Heart right ventricle (tissue), 16 donors: ENCODE measurements around the gene CDK5RAP3. TPM values are rescaled to one million over a fixed set of nuclear protein-coding genes. Genes with fewer than 3 reads are reported as not detected.

Source experiments
- ATAC-seq, 8 donors: fragments of 200-7000 bp; cut with Tn5 transposase; one replicate each; pipeline ENCODE4 v1.9.1; 2020; ENCODE audit warnings: mild to moderate bottlenecking in 8 of 8, moderate library complexity in 8 of 8, moderate number of reproducible peaks in 1 of 8
- DNase-seq, 2 donors: peaks; one replicate each; pipeline ENCODE4 v3.0.0-alpha.2; 2020
- H3K27ac ChIP-seq, 10 donors: fragments of 200-600 bp; sonication (generic) in 2 of 10; one replicate each; pipeline versions ENCODE4 v1.5.0 to v1.8.0; 2020 to 2022; ENCODE audit warnings: mild to moderate bottlenecking in 3 of 10
- H3K27me3 ChIP-seq, 7 donors: fragments of 200-600 bp; one replicate each; pipeline ENCODE4 v1.8.0; 2021 to 2022; ENCODE audit warnings: mild to moderate bottlenecking in 2 of 7
- H3K36me3 ChIP-seq, 9 donors: fragments of 200-600 bp; sonication (generic) in 1 of 9; one replicate each; pipeline versions ENCODE4 v1.5.0 to v1.8.0; 2020 to 2022; ENCODE audit warnings: mild to moderate bottlenecking in 2 of 9
- H3K4me1 ChIP-seq, 9 donors: fragments of 200-600 bp; sonication (generic) in 1 of 9; one replicate each; pipeline versions ENCODE4 v1.5.0 to v1.8.0; 2020 to 2022; ENCODE audit warnings: mild to moderate bottlenecking in 4 of 9
- H3K4me3 ChIP-seq, 10 donors: fragments of 200-600 bp; sonication (generic) in 2 of 10; one replicate each; pipeline versions ENCODE4 v1.5.0 to v1.8.0; 2020 to 2022; ENCODE audit warnings: mild to moderate bottlenecking in 7 of 10, moderate library complexity in 2 of 10
- H3K9me3 ChIP-seq, 11 donors: fragments of 200-600 bp in 10 of 11; sonication (generic) in 2 of 11; one replicate each; pipeline versions ENCODE4 v1.5.0 to v1.8.0; 2013 to 2022; ENCODE audit warnings: mild to moderate bottlenecking in 2 of 11, control low read depth in 1 of 11, moderate library complexity in 1 of 11
- WGBS, 2 donors: extraction: QIAGEN DNeasy Blood & Tissue Kit; methylation state at CpG; one replicate each; pipeline ENCODE4 v1.1.7; 2013; ENCODE audit warnings: inconsistent platforms in 1 of 2; 5-methylcytosine and 5-hydroxymethylcytosine counted together
- intact Hi-C, 10 donors: fragments of 100-400 bp; cut with DNase I; formaldehyde crosslinking; loops; one replicate each; pipeline versions ENCODE4 v1.11.1 to v1.14.2; 2022
- polyA plus RNA-seq, 2 donors: library from polyadenylated mRNA; stranded (reverse); fragments of 200-250 nt; gene quantifications; one replicate each; pipeline ENCODE4 v1.2.3, GENCODE V29; 2013
- total RNA-seq, 10 donors: library from RNA; stranded (reverse); fragmentation: NEBNext Ultra II Directional in 3 of 10; extraction: Animal tissue kit (Norgen Biotek cat#: 25700) in 3 of 10; gene quantifications; one replicate each; pipeline versions ENCODE4 v1.2.1 to v1.2.4, GENCODE V29; 2021 to 2023
- TF ChIP-seq, protein P1 (sequence below), 9 donors: fragments of 200-600 bp; sonication (generic) in 2 of 9; IDR thresholded peaks; one replicate each; pipeline versions ENCODE4 v1.5.0 to v1.8.0; 2021 to 2022; ENCODE audit warnings: antibody characterized with exemption in 9 of 9, mild to moderate bottlenecking in 5 of 9, moderate library complexity in 1 of 9
- donor health status: Arrhythmogenic right ventricular cardiomyopathy.
- donor health status: ischemic (EF 13 %, LVEDD 7.1; RV severe dilation, severe dysfunction).
- donor health status: healthy with polysubstance abuse.
- donor health status: DM: no; HTN: yes; CAD: no.
- donor health status: DM: no; HTN: no; CAD: no.
- donor health status: ischemic (EF 25% LVEDD 6.9; RV normal size, moderate dysfunction).
- donor health status: ischemic (EF 25% LVEDD 5.7; RV mildly dilated, moderate dysfunction).
- donor health status: healthy.
- donor health status: DM: yes; HTN: yes; CAD: no.
- donor health status: Ischemic cardiomyopathy.
- donor health status: ischemic (EF 35%, LVEDD 5.7; RV mildly dilated, moderate dysfunction).
- donor health status: nonischemic (EF 11% LVEDD 7.7; RV severe dilation, severe dysfunction).
- donor health status: DM: yes; HTN: yes; CAD: no.
- donor health status: PGD.
- donor health status: ischemic (EF 29% LVEDD 5.4; RV normal size, mild dysfunction).
- donor health status: nonischemic (EF 23%, LVEDD 6.1; RV moderate dilation, normal function).

Gene CDK5RAP3
- total and polyA plus RNA-seq, 12 donors: 44.0 to 143 (median 64.2) TPM

DNA sequence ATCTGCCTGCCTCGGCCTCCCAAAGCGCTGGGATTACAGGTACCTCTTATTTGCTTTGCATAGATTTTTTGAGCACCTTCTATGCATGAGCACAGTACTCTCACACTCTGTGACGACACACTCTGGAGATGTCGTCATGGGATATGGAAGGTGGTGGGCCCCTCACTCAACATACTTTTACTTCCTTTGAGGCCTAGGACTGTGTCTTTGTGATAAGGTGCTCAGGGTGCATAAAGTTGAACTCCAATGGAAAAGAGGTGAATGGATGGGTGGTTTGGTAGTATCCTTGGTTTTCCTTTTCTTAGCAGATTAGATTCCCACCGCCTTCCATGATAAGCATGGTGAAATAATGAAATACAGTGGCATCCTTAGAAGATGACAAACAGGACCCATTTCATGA, 6.1 kb upstream of the CDK5RAP3 start:
- no peak overlapping the region for H3K4me3 ChIP-seq
- TF ChIP-seq, protein P1, sequence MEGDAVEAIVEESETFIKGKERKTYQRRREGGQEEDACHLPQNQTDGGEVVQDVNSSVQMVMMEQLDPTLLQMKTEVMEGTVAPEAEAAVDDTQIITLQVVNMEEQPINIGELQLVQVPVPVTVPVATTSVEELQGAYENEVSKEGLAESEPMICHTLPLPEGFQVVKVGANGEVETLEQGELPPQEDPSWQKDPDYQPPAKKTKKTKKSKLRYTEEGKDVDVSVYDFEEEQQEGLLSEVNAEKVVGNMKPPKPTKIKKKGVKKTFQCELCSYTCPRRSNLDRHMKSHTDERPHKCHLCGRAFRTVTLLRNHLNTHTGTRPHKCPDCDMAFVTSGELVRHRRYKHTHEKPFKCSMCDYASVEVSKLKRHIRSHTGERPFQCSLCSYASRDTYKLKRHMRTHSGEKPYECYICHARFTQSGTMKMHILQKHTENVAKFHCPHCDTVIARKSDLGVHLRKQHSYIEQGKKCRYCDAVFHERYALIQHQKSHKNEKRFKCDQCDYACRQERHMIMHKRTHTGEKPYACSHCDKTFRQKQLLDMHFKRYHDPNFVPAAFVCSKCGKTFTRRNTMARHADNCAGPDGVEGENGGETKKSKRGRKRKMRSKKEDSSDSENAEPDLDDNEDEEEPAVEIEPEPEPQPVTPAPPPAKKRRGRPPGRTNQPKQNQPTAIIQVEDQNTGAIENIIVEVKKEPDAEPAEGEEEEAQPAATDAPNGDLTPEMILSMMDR (IDR thresholded peaks at IDR 0.05): no peak
- H3K27ac ChIP-seq: no peak overlapping the region
- no peaks in the 10 kb centered on the region for H3K36me3 ChIP-seq
- intact Hi-C loops: loop anchor here in 2 of 10 donors (5.0 to 10.0 kb wide), 2 partner anchors 118 to 120 kb away; partner anchors contain the start of gene SCRN2 (in 1 of the 2)
- peaks cover 0 to 5% (median 0%) of the 10 kb centered on the region in 11 donors for H3K9me3 ChIP-seq
- H3K27me3 ChIP-seq: no peaks in the 10 kb centered on the region
- no peak for DNase-seq
- WGBS, 2 donors: 93 to 95% methylated on average over 5 of the region's 5 CpGs
- no peak for ATAC-seq
- H3K4me1 ChIP-seq: no peaks in the 10 kb centered on the region

DNA sequence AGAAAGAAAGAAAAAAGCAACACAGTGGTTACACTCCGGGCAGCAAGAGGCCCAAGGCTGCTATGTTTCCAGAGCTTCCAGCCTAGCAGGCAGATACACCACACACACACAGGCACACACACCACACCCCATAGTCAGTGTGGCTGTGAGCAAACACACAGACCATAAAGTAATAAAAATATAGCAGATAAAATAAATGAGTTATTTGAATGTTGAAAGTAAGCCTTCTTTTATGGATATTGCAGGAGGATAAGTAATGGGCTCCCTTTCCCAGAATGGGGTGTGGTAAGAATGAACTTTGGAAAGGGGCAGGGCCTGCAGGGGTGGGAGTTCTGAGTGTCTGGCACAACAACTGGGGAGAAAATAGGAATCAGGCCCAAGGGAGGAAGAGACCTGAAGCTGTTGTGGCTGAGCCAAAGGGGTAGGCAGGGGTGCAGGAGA, 4.8 kb upstream of the CDK5RAP3 start:
- H3K4me1 ChIP-seq: peaks cover 0 to 7% (median 5%) of the 10 kb centered on the region in 9 donors
- no peak for DNase-seq
- peaks cover 0 to 5% (median 0%) of the 10 kb centered on the region in 11 donors for H3K9me3 ChIP-seq
- TF ChIP-seq, protein P1 (IDR thresholded peaks at IDR 0.05): no peak
- 52 to 72% methylated on average over 1 of the region's 1 CpG for WGBS, 2 donors
- no peak overlapping the region for H3K27ac ChIP-seq
- ATAC-seq: no peak
- no peaks in the 10 kb centered on the region for H3K27me3 ChIP-seq
- no peaks in the 10 kb centered on the region for H3K36me3 ChIP-seq
- H3K4me3 ChIP-seq: no peak overlapping the region
- intact Hi-C loops: loop anchor here in 1 of 10 donors (10.0 kb wide), 1 partner anchor 121 kb away; the partner anchor contains the start of gene SCRN2

- DNase-seq (no peak), ATAC-seq (no peak)
- Histone ChIP-seq H3K4me1 (peaks cover 4 to 21% (median 15%) of the 10 kb centered on the region in 9 donors), H3K4me3 (no peak overlapping the region), H3K9me3 (no peaks in the 10 kb centered on the region), H3K27ac (no peak overlapping the region), H3K36me3 (peaks cover 0 to 2% (median 0%) of the 10 kb centered on the region in 9 donors), H3K27me3 (no peaks in the 10 kb centered on the region)
- intact Hi-C loops: loop anchor here in 1 of 10 donors (10.0 kb wide), 1 partner anchor 123 kb away; the partner anchor contains the start of gene SCRN2
- TF ChIP-seq, protein P1 (IDR thresholded peaks at IDR 0.05): no peak
- WGBS, 2 donors: 46 to 49% methylated on average over 5 of the region's 5 CpGs
These were observed 3.2 kb upstream of the CDK5RAP3 start for GRCh38 chr17:47967607-47968252.

DNA sequence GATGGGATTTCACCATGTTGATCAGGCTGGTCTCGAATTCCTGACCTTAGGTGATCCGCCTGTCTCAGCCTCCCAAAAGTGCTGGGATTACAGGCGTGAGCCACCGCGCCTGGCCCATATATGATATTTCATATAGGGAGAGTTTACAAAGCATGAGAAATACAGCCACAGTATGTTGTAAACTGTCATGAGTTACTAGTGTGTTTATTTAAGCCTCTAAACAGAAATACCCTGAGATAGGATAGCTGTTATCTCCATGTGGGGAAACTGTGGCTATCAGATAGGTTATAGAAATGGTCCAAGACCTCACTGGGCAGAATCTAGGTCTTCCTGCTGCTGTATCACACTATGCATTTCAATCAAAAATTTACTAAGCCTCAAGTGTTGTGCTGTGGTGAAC, 2.1 kb upstream of the CDK5RAP3 start:
- no peak overlapping the region for H3K4me3 ChIP-seq
- ATAC-seq (no peak), DNase-seq (no peak)
- H3K27ac ChIP-seq: no peak overlapping the region
- H3K4me1 ChIP-seq: peaks cover 4 to 24% (median 15%) of the 10 kb centered on the region in 9 donors
- H3K36me3 ChIP-seq: peaks cover 0 to 13% (median 3%) of the 10 kb centered on the region in 9 donors
- 93 to 94% methylated on average over 5 of the region's 5 CpGs for WGBS, 2 donors
- TF ChIP-seq, protein P1 (IDR thresholded peaks at IDR 0.05): no peak
- H3K27me3 ChIP-seq: no peaks in the 10 kb centered on the region
- H3K9me3 ChIP-seq: no peaks in the 10 kb centered on the region
- intact Hi-C loops: loop anchor here in 1 of 10 donors (10.0 kb wide), 1 partner anchor 124 kb away; the partner anchor contains the start of gene SCRN2
